Esophagus muscularis mucosa (tissue), 4 donors: ENCODE results near the gene PELI2.
A peak's percentile ranks its signal among the peaks of the same experiment; 100 is the strongest.

Experiments
- CTCF ChIP-seq, 3 experiments: fragments of 200-600 bp in 2 of 3; fragments of 450-650 bp in 1 of 3; sonication (generic) in 2 of 3; IDR thresholded peaks; one replicate each; pipeline ENCODE4 v1.5.1; 2017 to 2019; ENCODE audit warnings: antibody characterized with exemption in 3 of 3, mild to moderate bottlenecking in 2 of 3, moderate library complexity in 1 of 3
- EP300 ChIP-seq: sonication (generic); formaldehyde crosslinking; IDR thresholded peaks from one replicate; pipeline ENCODE4 v1.6.1; 2017; ENCODE audit warnings: antibody characterized with exemption
- POLR2A ChIP-seq: fragments of 450-650 bp; IDR thresholded peaks from one replicate; pipeline ENCODE4 v1.6.1; 2017; ENCODE audit warnings: antibody characterized with exemption, moderate library complexity, mild to moderate bottlenecking, low read depth
- POLR2AphosphoS5 ChIP-seq, 2 donors: sonication (generic); formaldehyde crosslinking; IDR thresholded peaks; one replicate each; pipeline ENCODE4 v1.6.1; 2017; ENCODE audit warnings: antibody characterized with exemption in 2 of 2

- TF ChIP-seq POLR2A: no peak
- no peak for TF ChIP-seq CTCF (IDR thresholded peaks at IDR 0.05)
- peak in 1 of 2 donors; percentile 26 for TF ChIP-seq POLR2AphosphoS5 (IDR thresholded peaks at IDR 0.05)
- TF ChIP-seq EP300: no peak
Observed at GRCh38 chr14:56244138-56244789, 126.1 kb downstream of the PELI2 start.
